Posterior cingulate gyrus (tissue), 11 donors: Measurements from ENCODE around the gene MEI1.
"Not testable (repeated sequence)": the region's sequence is repeated elsewhere in the genome, so short reads cannot be mapped to it uniquely, and the experiment has no call there.

Experiments used
- DNase-seq, 10 donors: peaks; one replicate each; pipeline versions ENCODE4 v3.0.0 to v3.0.0-alpha.2; 2020 to 2021; ENCODE audit warnings: mixed read lengths in 3 of 10
- intact Hi-C: fragments of 100-400 bp; cut with DNase I; formaldehyde crosslinking; loops from one replicate; pipeline ENCODE4 v1.15.1; 2023

The MEI1 gene

GRCh38 chr22:41832553-41833368, 133.5 kb downstream of the MEI1 start, which contains the start of gene SREBF2:
SREBF2 (plus strand) TSS chr22:41833105; CDS start chr22:41833271, 166 bp downstream.
- intact Hi-C loops: no loop called here
- peak; percentile 99 to 100 (median 100) for DNase-seq

GRCh38 chr22:41833369-41834004, 134.2 kb downstream of the MEI1 start:
- intact Hi-C loops: loop anchor here (2.0 kb wide), 1 partner anchor 33 kb away; the partner anchor contains the start of gene CCDC134
- DNase-seq: peak; percentile 23 to 93 (median 48)

- intact Hi-C loops: loop anchor here (2.0 kb wide), 1 partner anchor 33 kb away; the partner anchor contains the start of gene CCDC134
- DNase-seq: no peak
Observed at GRCh38 chr22:41834005-41834944, 135.0 kb downstream of the MEI1 start.

- DNase-seq: not testable (repeated sequence)
- intact Hi-C loops: loop anchor here (2.0 kb wide), 1 partner anchor 35 kb away; the partner anchor contains the start of gene CCDC134
Observed at GRCh38 chr22:41835462-41835861, 136.2 kb downstream of the MEI1 start.

GRCh38 chr22:41836551-41836950, 137.2 kb downstream of the MEI1 start:
- intact Hi-C loops: no loop called here
- no peak for DNase-seq

GRCh38 chr22:41838842-41839618, 139.7 kb downstream of the MEI1 start:
- DNase-seq: no peak
- intact Hi-C loops: no loop called here

GRCh38 chr22:41840216-41840615, 140.9 kb downstream of the MEI1 start:
- intact Hi-C loops: no loop called here
- no peak for DNase-seq

GRCh38 chr22:41841085-41841712, 141.9 kb downstream of the MEI1 start:
- no peak for DNase-seq
- intact Hi-C loops: no loop called here

GRCh38 chr22:41842996-41843970, 144.0 kb downstream of the MEI1 start:
- intact Hi-C loops: no loop called here
- DNase-seq: no peak

- DNase-seq: no peak
- intact Hi-C loops: no loop called here
Observed at GRCh38 chr22:41844036-41844435, 144.7 kb downstream of the MEI1 start.

GRCh38 chr22:41844513-41844912, 145.2 kb downstream of the MEI1 start:
- no peak for DNase-seq
- intact Hi-C loops: no loop called here

- DNase-seq: no peak
- intact Hi-C loops: no loop called here
Observed at GRCh38 chr22:41845380-41846267, 146.3 kb downstream of the MEI1 start.

GRCh38 chr22:41846268-41846987, 147.1 kb downstream of the MEI1 start:
- intact Hi-C loops: no loop called here
- no peak for DNase-seq

GRCh38 chr22:41847300-41847699, 148.0 kb downstream of the MEI1 start:
- no peak for DNase-seq
- intact Hi-C loops: no loop called here

- DNase-seq: no peak
- intact Hi-C loops: no loop called here
Observed at GRCh38 chr22:41848468-41848867, 149.2 kb downstream of the MEI1 start.
